OCI-LY7 (cell line): Measurements from ENCODE around the gene SGPL1. TPM values are rescaled to one million over a fixed set of nuclear protein-coding genes. Genes with fewer than 3 reads are reported as not detected.

Source experiments
- BruUV-seq: library from RNA; stranded (reverse); fragments of 400-500 nt; replicated peaks from 2 replicates; lab custom pipeline; 2021; lab: Mats Ljungman, UMichigan
- CTCF ChIA-PET: fragments of 300-600 bp; sonication (Branson Sonifier 250); formaldehyde crosslinking; loops from one replicate; lab custom pipeline; 2022; ENCODE audit warnings: antibody characterized with exemption; ENCODE audit not compliant: unreplicated experiment; lab: Charles Lee
- POLR2A ChIA-PET: fragments of 300-600 bp; sonication (Branson Sonifier 250); formaldehyde crosslinking; loops from one replicate; lab custom pipeline; 2022; ENCODE audit warnings: antibody characterized with exemption; lab: Charles Lee
- DNase-seq: peaks from one replicate; pipeline ENCODE4 v3.0.0-alpha.2; 2015; ENCODE audit warnings: low spot score
- H2AFZ ChIP-seq: fragments of 200-600 bp; sonication (generic), shearing (Covaris generic); 2 replicates; pipeline ENCODE4 v1.6.1; 2014; ENCODE audit warnings: mild to moderate bottlenecking, antibody characterized with exemption, low read length, moderate library complexity
- H3K27ac ChIP-seq: fragments of 200-600 bp; sonication (generic); 2 replicates; pipeline ENCODE4 v1.5.1; 2014; ENCODE audit warnings: mixed run types, low read depth, mild to moderate bottlenecking, moderate library complexity, low read length, inconsistent platforms; ENCODE audit not compliant: poor library complexity, severe bottlenecking
- H3K36me3 ChIP-seq: fragments of 200-600 bp; sonication (generic); 2 replicates; pipeline ENCODE4 v1.6.1; 2014; ENCODE audit warnings: mild to moderate bottlenecking, antibody characterized with exemption, low read length, moderate library complexity, mixed read lengths; ENCODE audit not compliant: insufficient read depth
- H3K4me1 ChIP-seq: fragments of 200-600 bp; sonication (generic); 2 replicates; pipeline ENCODE4 v1.5.1; 2014; ENCODE audit warnings: mild to moderate bottlenecking, low read length; ENCODE audit not compliant: insufficient read depth, poor library complexity, severe bottlenecking
- H3K4me2 ChIP-seq: fragments of 200-600 bp; sonication (generic); 2 replicates; pipeline ENCODE4 v1.6.1; 2014; ENCODE audit warnings: mild to moderate bottlenecking, low read length
- H3K4me3 ChIP-seq: fragments of 200-600 bp; sonication (generic); 2 replicates; pipeline ENCODE4 v1.5.1; 2014; ENCODE audit warnings: mild to moderate bottlenecking, low read depth, low read length; ENCODE audit not compliant: poor library complexity, severe bottlenecking
- H3K79me2 ChIP-seq: fragments of 200-600 bp; sonication (generic); 2 replicates; pipeline ENCODE4 v1.6.1; 2016; ENCODE audit warnings: low read depth, mild to moderate bottlenecking, low read length, moderate library complexity, mixed read lengths; ENCODE audit not compliant: insufficient read depth
- H3K9me2 ChIP-seq: fragments of 200-600 bp; sonication (generic); 2 replicates; pipeline ENCODE4 v1.6.1; 2016; ENCODE audit warnings: mild to moderate bottlenecking, low read length, mixed read lengths; ENCODE audit not compliant: insufficient read depth
- H3K9me3 ChIP-seq: fragments of 200-600 bp; sonication (generic); 2 replicates; pipeline ENCODE4 v1.6.1; 2014; ENCODE audit warnings: mild to moderate bottlenecking, mixed run types, low read length, mixed read lengths
- H4K20me1 ChIP-seq: fragments of 200-600 bp; sonication (generic); 2 replicates; pipeline ENCODE4 v1.6.1; 2014; ENCODE audit warnings: mild to moderate bottlenecking, antibody characterized with exemption, low read length, moderate library complexity, mixed read lengths; ENCODE audit not compliant: insufficient read depth
- CTCF ChIP-seq: fragments of 200-600 bp; sonication (generic); conservative IDR thresholded peaks from 2 replicates; pipeline ENCODE4 v1.5.1; 2014; ENCODE audit warnings: mild to moderate bottlenecking, antibody characterized with exemption, low read length, moderate library complexity, mixed read lengths
- EZH2phosphoT487 ChIP-seq: fragments of 200-600 bp; sonication (generic); IDR thresholded peaks from 2 replicates; pipeline ENCODE4 v1.6.1; 2018; ENCODE audit warnings: low read depth, borderline replicate concordance, mild to moderate bottlenecking, mixed run types, antibody characterized with exemption, low read length, moderate library complexity, mixed read lengths
- intact Hi-C: fragments of 100-400 bp; cut with micrococcal nuclease; formaldehyde crosslinking; loops from one replicate; pipeline ENCODE4 v1.10.0; 2022; ENCODE audit not compliant: unreplicated experiment
- total RNA-seq, 2 experiments: library from RNA; depleted of rRNA in 1 of 2; stranded (reverse); fragments of >200 nt in 1 of 2; shearing (Covaris generic) in 1 of 2; gene quantifications; 2 replicates each; pipeline ENCODE4 v1.2.3, GENCODE V29; 2014 to 2022

Gene SGPL1
- total RNA-seq, 2 experiments from 2014 or later, result 11.7 to 25.1 TPM

GRCh38 chr10:70913191-70913892 lies 97.6 kb downstream of the SGPL1 start:
- Histone ChIP-seq H3K4me3 (no peak overlapping the region), H4K20me1 (no peaks in the 10 kb centered on the region), H3K4me2 (no peak overlapping the region), H3K27ac (no peak overlapping the region), H3K9me3 (no peaks in the 10 kb centered on the region), H3K9me2 (no peaks in the 10 kb centered on the region), H3K36me3 (no peaks in the 10 kb centered on the region), H3K79me2 (no peaks in the 10 kb centered on the region), H3K4me1 (no peaks in the 10 kb centered on the region), H2AFZ (no peak overlapping the region)
- intact Hi-C loops, result no loop called here
- CTCF ChIA-PET, result no interaction called here
- DNase-seq, result no peak
- no TSS peak for BruUV-seq
- POLR2A ChIA-PET, result no interaction called here
- TF ChIP-seq EZH2phosphoT487, result no peak
- no peak for TF ChIP-seq CTCF

GRCh38 chr10:70913893-70914240 lies 98.1 kb downstream of the SGPL1 start:
- ChIA-PET CTCF (no interaction called here), POLR2A (no interaction called here)
- Histone ChIP-seq H3K4me1 (no peaks in the 10 kb centered on the region), H3K27ac (no peak overlapping the region), H3K79me2 (no peaks in the 10 kb centered on the region), H3K4me2 (no peak overlapping the region), H3K9me3 (no peaks in the 10 kb centered on the region), H3K9me2 (no peaks in the 10 kb centered on the region), H2AFZ (no peak overlapping the region), H3K4me3 (no peak overlapping the region), H4K20me1 (no peaks in the 10 kb centered on the region), H3K36me3 (no peaks in the 10 kb centered on the region)
- no TSS peak for BruUV-seq
- TF ChIP-seq EZH2phosphoT487 (no peak), CTCF (no peak)
- no peak for DNase-seq
- intact Hi-C loops, result no loop called here

- Histone ChIP-seq H2AFZ (no peak overlapping the region), H3K36me3 (no peaks in the 10 kb centered on the region), H3K79me2 (no peaks in the 10 kb centered on the region), H3K4me1 (no peaks in the 10 kb centered on the region), H3K9me3 (no peaks in the 10 kb centered on the region), H3K27ac (no peak overlapping the region), H3K9me2 (no peaks in the 10 kb centered on the region), H4K20me1 (no peaks in the 10 kb centered on the region), H3K4me3 (no peak overlapping the region), H3K4me2 (no peak overlapping the region)
- no TSS peak for BruUV-seq
- no peak for TF ChIP-seq CTCF
- no peak for TF ChIP-seq EZH2phosphoT487
- no peak for DNase-seq
- intact Hi-C loops, result no loop called here
- ChIA-PET POLR2A (no interaction called here), CTCF (no interaction called here)
These were observed 98.6 kb downstream of the SGPL1 start for GRCh38 chr10:70914316-70914864.
